Measurements from ENCODE around the gene JAML. TPM values are rescaled to one million over a fixed set of nuclear protein-coding genes. Genes with fewer than 3 reads are reported as not detected.

Gene JAML
- total and polyA plus RNA-seq, 2 of the 8 experiments (the other 6 are each of a cell fraction or from before 2014, with no cell fraction given) = 0.12 to 0.58 TPM

GRCh38 chr11:118163494-118163893 lies 61.3 kb downstream of the JAML start:
- no peak overlapping the region for H2BK12ac ChIP-seq (ENCODE audit: low read depth, low read length)
- H4K91ac ChIP-seq (replicated peaks; ENCODE audit: insufficient read length, low read length) = no peak overlapping the region
- H3K18ac ChIP-seq (ENCODE audit: extremely low read depth, low read length) = no peak overlapping the region
- H3K4me2 ChIP-seq (ENCODE audit: insufficient read depth in 1 of 2, low read depth in 2 of 2, low read length in 2 of 2) = no peak overlapping the region
- no peak overlapping the region for H3K23ac ChIP-seq (ENCODE audit: insufficient read length)
- H2AFZ ChIP-seq (ENCODE audit: low read length) = no peak overlapping the region
- H3K27me3 ChIP-seq (replicated peaks in 1 of 4; ENCODE audit: control insufficient read depth in 3 of 4, extremely low read depth in 1 of 4, insufficient read depth in 3 of 4, low read length in 3 of 4) = peaks cover 0 to 44% (median 15%) of the 10 kb centered on the region in 4 experiments; a peak in 5 of 7 replicates
- FAIRE-seq (no peak), DNase-seq (ENCODE audit: low read depth in 1 of 2, low spot score in 2 of 2) (no peak)
- no peak overlapping the region for H3K27ac ChIP-seq (ENCODE audit: low read depth, low read length)
- no peaks in the 10 kb centered on the region for H3K23me2 ChIP-seq (ENCODE audit: low read depth, low read length)
- no peak overlapping the region for H3K9ac ChIP-seq (replicated peaks in 1 of 4; ENCODE audit: extremely low read depth in 1 of 4, low read depth in 3 of 4, low read length in 3 of 4)
- no peaks in the 10 kb centered on the region for H3K9me3 ChIP-seq (ENCODE audit: insufficient read depth in 2 of 2, low read depth in 1 of 2, low read length in 1 of 2)
- no peak overlapping the region for H3K4me3 ChIP-seq (ENCODE audit: extremely low read depth in 1 of 4, insufficient read depth in 2 of 4, low read depth in 3 of 4, low read length in 4 of 4)
- ChIA-PET CTCF (ENCODE audit: partially characterized antibody) (interaction anchor here (1.1 to 2.5 kb wide), 3 partner anchors 8 to 22 kb away, joined by 3 to 13 read pairs (median 5); no protein-coding TSS in a partner anchor), POLR2A (ENCODE audit: partially characterized antibody) (interaction anchor here (3.2 kb wide), 1 partner anchor 7 kb away, joined by 15 read pairs; no protein-coding TSS in a partner anchor)
- H4K5ac ChIP-seq (ENCODE audit: insufficient read length, low read depth, low read length) = no peak overlapping the region
- no peak overlapping the region for H2BK120ac ChIP-seq (replicated peaks; ENCODE audit: low read depth, low read length)
- no peak overlapping the region for H2AK5ac ChIP-seq (ENCODE audit: low read depth, low read length)
- H2BK5ac ChIP-seq (ENCODE audit: low read depth, low read length) = no peak overlapping the region
- no peak overlapping the region for H3K14ac ChIP-seq (ENCODE audit: insufficient read length)
- TF ChIP-seq HDAC2 (IDR thresholded peaks at IDR 0.05; ENCODE audit: borderline replicate concordance in 1 of 2, low read depth in 2 of 2, low read length in 2 of 2) (no peak), KDM1A (IDR thresholded peaks at IDR 0.05; ENCODE audit: borderline replicate concordance, low read length) (no peak), EGR1 (IDR thresholded peaks at IDR 0.05; ENCODE audit: borderline replicate concordance, low read depth, low read length) (no peak), CTBP2 (IDR thresholded peaks at IDR 0.05; ENCODE audit: borderline replicate concordance, insufficient read depth, insufficient read length, low read length) (no peak), ZNF274 (IDR thresholded peaks at IDR 0.05; ENCODE audit: borderline replicate concordance, extremely low read depth, low read length) (no peak), MAX (IDR thresholded peaks at IDR 0.05) (no peak), SUZ12 (IDR thresholded peaks at IDR 0.05; ENCODE audit: low read length) (no peak), TAF7 (optimal IDR thresholded peaks at IDR 0.05; ENCODE audit: borderline replicate concordance, low read depth, low read length) (no peak), TBP (IDR thresholded peaks at IDR 0.05; ENCODE audit: low read depth, low read length) (no peak), GABPA (IDR thresholded peaks at IDR 0.05; ENCODE audit: borderline replicate concordance, insufficient read depth, low read length) (no peak), YY1 (IDR thresholded peaks at IDR 0.05; ENCODE audit: low read depth, low read length) (no peak)
- H2BK15ac ChIP-seq (ENCODE audit: low read length) = no peak overlapping the region
- H3K56ac ChIP-seq (replicated peaks; ENCODE audit: insufficient read length, low read depth, low read length) = no peak overlapping the region
- H3K4ac ChIP-seq (replicated peaks; ENCODE audit: insufficient read length, low read depth, low read length) = no peak overlapping the region
- H4K8ac ChIP-seq (ENCODE audit: extremely low read depth, insufficient read depth, low read length) = no peak overlapping the region
- H3K79me1 ChIP-seq (ENCODE audit: low read depth, low read length) = no peaks in the 10 kb centered on the region
- WGBS, 2 experiments (ENCODE audit: extremely low coverage in 1 of 2, insufficient coverage in 1 of 2, insufficient read length in 1 of 2, insufficient replicate concordance in 2 of 2, low coverage in 1 of 2, low lambda C conversion rate in 2 of 2, missing lambda C conversion rate in 1 of 2) = 92% methylated on average over 5 of the region's 5 CpGs; no CpG with 5 or more reads in 1 of the 2 experiments
- no peak overlapping the region for H2BK20ac ChIP-seq (ENCODE audit: low read length)
- peaks cover 0 to 7% (median 5%) of the 10 kb centered on the region in 4 experiments; a peak in 6 of 7 replicates for H3K4me1 ChIP-seq (replicated peaks in 1 of 4; ENCODE audit: control insufficient read depth in 3 of 4, insufficient read depth in 4 of 4, low read length in 3 of 4)
- no peaks in the 10 kb centered on the region for H4K20me1 ChIP-seq (replicated peaks in 1 of 2; ENCODE audit: control insufficient read depth in 1 of 2, insufficient read depth in 2 of 2, low read length in 2 of 2)
- no peaks in the 10 kb centered on the region for H3K79me2 ChIP-seq (ENCODE audit: control insufficient read depth in 1 of 2, insufficient read depth in 2 of 2, low read length in 2 of 2)
- no peaks in the 10 kb centered on the region for H3K36me3 ChIP-seq (ENCODE audit: control insufficient read depth in 2 of 4, insufficient read depth in 4 of 4, low read length in 3 of 4)

Measured in H1 (cell line).